Retinal pigment epithelial cell (primary cell): Measurements from ENCODE around the gene THSD7B.

Experiments
- DNase-seq: peaks from one replicate; pipeline ENCODE4 v3.0.0-alpha.2; 2010; ENCODE audit warnings: low read depth
- H3K4me3 ChIP-seq: 2 replicates; pipeline ENCODE4 v1.5.1; 2011; ENCODE audit warnings: mild to moderate bottlenecking, low read length, control low read depth, moderate library complexity
- TF ChIP-seq, protein P1 (sequence below): conservative IDR thresholded peaks from 2 replicates; pipeline ENCODE4 v1.5.1; 2011; ENCODE audit warnings: low read depth, low read length, control low read depth, inconsistent platforms

Gene THSD7B

DNA sequence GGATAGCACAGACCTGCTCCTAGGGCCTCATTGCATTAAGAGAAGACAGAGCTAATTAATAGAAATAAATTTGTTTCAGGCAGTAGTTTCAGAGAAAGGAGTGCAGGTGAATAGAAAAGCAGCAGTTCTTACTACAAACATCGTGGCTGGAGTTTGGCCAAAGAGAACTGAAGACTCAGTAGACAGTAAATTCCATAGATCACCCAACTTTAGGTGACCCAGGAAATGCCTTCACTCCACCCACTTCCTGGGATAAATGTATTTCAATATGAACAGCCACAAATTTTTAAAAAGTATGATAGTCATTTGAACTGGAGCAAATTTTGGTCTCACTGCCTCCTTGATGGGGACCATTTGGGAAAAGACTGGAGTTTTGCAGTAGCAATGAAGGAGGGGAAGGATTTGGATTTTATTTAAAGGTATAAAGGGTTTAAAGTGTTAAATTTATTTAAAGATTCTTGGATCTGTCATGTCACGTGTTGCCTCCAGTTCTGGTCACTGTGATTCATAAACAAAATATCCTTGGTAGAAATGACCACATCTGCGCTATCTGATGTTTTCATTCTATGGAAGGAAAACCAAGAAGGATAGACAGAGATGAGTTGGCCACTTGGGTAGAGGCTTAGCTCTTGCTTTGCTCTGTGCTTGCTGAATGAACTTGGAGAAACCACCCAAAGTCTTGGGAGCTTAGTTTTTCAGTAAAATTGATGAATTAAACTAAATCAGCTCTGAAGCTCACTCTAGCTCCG lies 390.2 kb downstream of the THSD7B start:
- TF ChIP-seq, protein P1, sequence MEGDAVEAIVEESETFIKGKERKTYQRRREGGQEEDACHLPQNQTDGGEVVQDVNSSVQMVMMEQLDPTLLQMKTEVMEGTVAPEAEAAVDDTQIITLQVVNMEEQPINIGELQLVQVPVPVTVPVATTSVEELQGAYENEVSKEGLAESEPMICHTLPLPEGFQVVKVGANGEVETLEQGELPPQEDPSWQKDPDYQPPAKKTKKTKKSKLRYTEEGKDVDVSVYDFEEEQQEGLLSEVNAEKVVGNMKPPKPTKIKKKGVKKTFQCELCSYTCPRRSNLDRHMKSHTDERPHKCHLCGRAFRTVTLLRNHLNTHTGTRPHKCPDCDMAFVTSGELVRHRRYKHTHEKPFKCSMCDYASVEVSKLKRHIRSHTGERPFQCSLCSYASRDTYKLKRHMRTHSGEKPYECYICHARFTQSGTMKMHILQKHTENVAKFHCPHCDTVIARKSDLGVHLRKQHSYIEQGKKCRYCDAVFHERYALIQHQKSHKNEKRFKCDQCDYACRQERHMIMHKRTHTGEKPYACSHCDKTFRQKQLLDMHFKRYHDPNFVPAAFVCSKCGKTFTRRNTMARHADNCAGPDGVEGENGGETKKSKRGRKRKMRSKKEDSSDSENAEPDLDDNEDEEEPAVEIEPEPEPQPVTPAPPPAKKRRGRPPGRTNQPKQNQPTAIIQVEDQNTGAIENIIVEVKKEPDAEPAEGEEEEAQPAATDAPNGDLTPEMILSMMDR: no peak
- DNase-seq: no peak
- no peak overlapping the region for H3K4me3 ChIP-seq

DNA sequence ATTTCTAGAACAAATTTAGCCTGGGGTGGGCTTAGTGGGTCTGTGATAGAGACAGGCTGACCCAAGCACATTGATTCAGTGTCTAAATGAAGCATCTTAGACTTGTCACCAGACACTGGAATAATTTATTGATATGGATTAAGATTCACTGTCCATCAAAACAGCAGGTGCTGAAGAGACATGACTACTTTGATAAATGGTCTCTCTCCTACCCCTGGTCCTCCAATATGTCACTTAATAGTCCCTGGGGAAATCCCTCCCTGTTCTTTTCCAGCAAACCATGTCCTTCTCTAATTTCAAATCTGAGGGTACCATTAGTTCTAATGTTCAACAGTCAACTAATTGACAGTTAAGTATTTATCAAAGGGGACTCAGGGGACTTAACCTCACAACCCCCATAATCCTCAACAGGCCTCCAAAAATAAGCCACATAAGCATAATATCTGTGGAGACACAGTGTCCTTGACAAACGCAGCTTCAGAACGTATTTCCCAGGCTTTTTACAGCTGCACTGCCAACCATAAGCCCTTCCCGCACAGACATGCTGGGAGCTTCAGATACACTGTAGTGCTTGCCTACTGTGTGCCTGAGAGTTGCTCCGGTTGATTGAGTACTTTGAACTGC lies 391.0 kb downstream of the THSD7B start:
- TF ChIP-seq, protein P1: no peak
- H3K4me3 ChIP-seq: no peak overlapping the region
- DNase-seq: no peak

DNA sequence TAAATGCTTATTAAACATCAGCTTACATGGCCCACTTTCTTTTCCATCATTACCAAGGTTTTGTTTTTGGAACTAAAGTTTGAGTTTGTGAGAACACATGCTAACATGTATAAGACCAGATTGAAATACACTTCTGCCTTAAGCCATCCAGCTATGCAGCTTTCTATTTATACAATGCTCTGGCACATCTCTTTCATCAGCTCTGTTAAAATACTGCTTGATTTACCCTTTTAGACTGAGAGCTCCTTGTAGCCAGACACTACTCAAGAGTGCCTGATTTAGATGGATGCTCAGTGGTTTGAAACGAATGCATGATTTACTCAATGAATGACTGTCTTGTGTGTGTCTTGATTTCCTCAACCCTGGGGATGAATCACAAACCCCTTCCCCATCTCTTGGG lies 392.5 kb downstream of the THSD7B start:
- no peak for DNase-seq
- H3K4me3 ChIP-seq: no peak overlapping the region
- TF ChIP-seq, protein P1: no peak

DNA sequence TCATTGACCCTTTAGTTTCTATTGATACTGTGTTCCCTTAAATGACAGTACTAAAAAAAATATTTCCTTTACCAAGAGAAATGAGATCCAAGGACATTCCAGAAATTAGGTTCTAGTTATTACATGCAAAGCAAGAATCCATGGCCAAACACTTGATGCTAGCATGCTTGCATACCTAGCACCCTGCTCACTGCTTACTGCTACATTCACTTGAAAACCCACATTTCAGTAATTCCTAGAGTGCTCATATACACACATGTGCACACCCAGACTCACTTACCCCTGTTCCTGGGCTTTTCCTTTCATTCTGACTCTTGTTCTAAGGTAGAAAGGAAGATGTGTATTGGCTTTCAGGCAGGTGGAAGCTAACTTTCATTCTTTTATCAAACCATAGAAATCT lies 395.9 kb downstream of the THSD7B start:
- DNase-seq: no peak
- TF ChIP-seq, protein P1: no peak
- H3K4me3 ChIP-seq: no peak overlapping the region

DNA sequence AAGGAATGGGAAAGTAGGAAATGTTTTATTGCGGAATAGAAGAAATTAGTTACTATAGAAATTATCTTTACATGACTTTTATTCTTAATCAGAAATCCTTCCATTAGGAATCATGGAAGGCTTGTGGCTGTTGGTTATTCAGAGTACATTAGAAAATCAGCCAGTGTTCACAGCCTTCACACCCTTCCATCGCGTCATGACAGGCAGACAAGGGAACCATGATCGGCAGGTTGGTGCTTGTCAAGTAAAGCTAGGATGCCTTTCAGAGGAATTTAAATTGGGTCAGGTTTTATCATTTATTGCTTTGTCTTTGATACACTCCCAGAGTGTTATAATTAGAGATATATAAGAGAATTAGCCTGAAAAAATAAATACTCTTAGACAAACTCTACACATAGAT lies 400.6 kb downstream of the THSD7B start:
- DNase-seq: no peak
- TF ChIP-seq, protein P1: no peak
- no peak overlapping the region for H3K4me3 ChIP-seq

DNA sequence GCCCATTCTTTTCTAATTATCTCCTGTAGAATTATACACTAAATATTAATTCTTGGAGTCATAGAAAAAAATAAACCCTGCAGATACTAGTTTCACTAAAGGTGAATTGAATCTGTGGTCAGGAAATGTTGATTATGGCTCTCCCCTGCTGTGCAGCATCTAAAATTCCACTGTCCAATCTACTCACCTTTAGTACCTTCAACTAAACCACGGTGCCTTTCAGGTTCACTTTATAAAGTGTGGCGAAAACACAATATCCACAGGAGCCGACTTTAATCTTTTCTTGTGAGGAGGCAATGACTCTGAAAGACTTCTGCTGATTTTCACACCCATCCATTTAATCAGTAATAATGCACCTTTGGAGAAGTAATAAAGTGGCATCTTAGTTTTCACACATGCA lies 402.3 kb downstream of the THSD7B start:
- TF ChIP-seq, protein P1: no peak
- no peak overlapping the region for H3K4me3 ChIP-seq
- DNase-seq: no peak

DNA sequence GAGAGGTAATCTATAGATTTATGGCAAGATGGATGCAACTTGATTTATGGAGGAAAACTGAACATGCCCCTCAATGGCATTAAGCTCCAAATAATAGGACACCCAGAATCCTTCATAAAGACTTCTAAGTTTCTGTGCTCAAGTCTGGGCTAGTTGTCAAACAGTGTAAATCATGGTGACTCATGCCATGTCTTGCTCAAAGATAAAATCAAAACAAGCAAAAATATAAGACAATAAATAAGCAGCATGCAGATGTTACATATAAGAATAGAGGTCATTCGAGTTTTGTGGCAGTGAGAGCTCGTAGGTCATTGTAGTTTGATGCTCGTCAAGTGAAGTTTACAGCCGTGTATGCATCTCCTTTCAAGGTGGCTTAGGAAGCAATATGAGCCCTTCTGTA lies 403.2 kb downstream of the THSD7B start:
- no peak overlapping the region for H3K4me3 ChIP-seq
- no peak for DNase-seq
- TF ChIP-seq, protein P1: no peak
